HEK293 (cell line): ENCODE measurements around the gene BDKRB2.

ENCODE experiments used
- CTCF ChIA-PET: fragments of 350-600 bp; formaldehyde crosslinking; extraction: SDS; loops from one replicate; lab custom pipeline; 2021; ENCODE audit warnings: antibody characterized with exemption; lab: Yijun Ruan, JAX
- POLR2A ChIA-PET: fragments of 300-600 bp; formaldehyde crosslinking; extraction: SDS; loops from one replicate; lab custom pipeline; 2020; ENCODE audit warnings: antibody characterized with exemption, inconsistent platforms; lab: Yijun Ruan, JAX
- H3K27ac ChIP-seq: fragments of 200-500 bp; sonication (Bioruptor generic); 2 replicates; pipeline ENCODE4 v1.5.1; 2014; ENCODE audit warnings: low read depth, low read length, control low read depth, inconsistent platforms; ENCODE audit errors: extremely low read depth
- H3K36me3 ChIP-seq, 2 experiments: fragments of 200-500 bp in 1 of 2; sonication (Bioruptor generic) in 1 of 2; 1 replicate in 1 of 2; 2 replicates in 1 of 2; pipeline ENCODE4 v1.5.1; 2014 to 2017; ENCODE audit warnings: inconsistent platforms in 2 of 2, low read length in 2 of 2; ENCODE audit not compliant: control insufficient read depth in 2 of 2, insufficient read depth in 1 of 2
- H3K4me1 ChIP-seq: fragments of 200-500 bp; sonication (Bioruptor generic); 2 replicates; pipeline ENCODE4 v1.5.1; 2014; ENCODE audit warnings: mild to moderate bottlenecking, low read length, inconsistent platforms; ENCODE audit not compliant: control insufficient read depth, insufficient read depth
- H3K4me3 ChIP-seq: 2 replicates; pipeline ENCODE4 v1.5.1; 2011; ENCODE audit warnings: low read depth, mild to moderate bottlenecking, control low read depth, low read length, moderate library complexity
- H3K9me3 ChIP-seq: fragments of 200-500 bp; sonication (Bioruptor generic); 2 replicates; pipeline ENCODE4 v1.5.1; 2014; ENCODE audit warnings: low read depth, low read length, inconsistent platforms; ENCODE audit not compliant: control insufficient read depth, insufficient read depth
- GLIS1 ChIP-seq: fragments of 450-650 bp; formaldehyde crosslinking; IDR thresholded peaks from 2 replicates; pipeline ENCODE4 v1.5.1; 2016; ENCODE audit warnings: missing biosample characterization, missing genetic modification characterization
- OSR2 ChIP-seq: fragments of 450-650 bp; formaldehyde crosslinking; IDR thresholded peaks from 2 replicates; pipeline ENCODE4 v1.5.1; 2016; ENCODE audit warnings: missing biosample characterization, missing genetic modification characterization
- PRDM1 ChIP-seq: fragments of 450-650 bp; formaldehyde crosslinking; IDR thresholded peaks from 2 replicates; pipeline ENCODE4; 2016; ENCODE audit warnings: missing biosample characterization, missing genetic modification characterization
- SCRT1 ChIP-seq: fragments of 450-650 bp; formaldehyde crosslinking; IDR thresholded peaks from 2 replicates; pipeline ENCODE4 v1.5.1; 2016; ENCODE audit warnings: missing biosample characterization, missing genetic modification characterization, borderline replicate concordance
- ZBTB20 ChIP-seq: fragments of 450-650 bp; formaldehyde crosslinking; IDR thresholded peaks from 2 replicates; pipeline ENCODE4 v1.5.1; 2016; ENCODE audit warnings: missing biosample characterization, missing genetic modification characterization
- ZFP3 ChIP-seq: fragments of 450-650 bp; formaldehyde crosslinking; IDR thresholded peaks from 2 replicates; pipeline ENCODE4 v1.5.1; 2016; ENCODE audit warnings: low read depth, missing biosample characterization, missing genetic modification characterization
- ZFP69B ChIP-seq: fragments of 450-650 bp; formaldehyde crosslinking; IDR thresholded peaks from 2 replicates; pipeline ENCODE4 v1.5.1; 2016; ENCODE audit warnings: missing biosample characterization, missing genetic modification characterization
- ZNF132 ChIP-seq: fragments of 450-650 bp; formaldehyde crosslinking; IDR thresholded peaks from 2 replicates; pipeline ENCODE4 v1.5.1; 2017; ENCODE audit warnings: missing biosample characterization, missing genetic modification characterization, borderline replicate concordance
- ZNF16 ChIP-seq: fragments of 450-650 bp; formaldehyde crosslinking; IDR thresholded peaks from 2 replicates; pipeline ENCODE4 v1.5.1; 2016; ENCODE audit warnings: low read depth, missing biosample characterization, missing genetic modification characterization
- ZNF202 ChIP-seq: fragments of 450-650 bp; formaldehyde crosslinking; IDR thresholded peaks from 2 replicates; pipeline ENCODE4 v1.5.1; 2016; ENCODE audit warnings: missing biosample characterization, missing genetic modification characterization, borderline replicate concordance
- ZNF24 ChIP-seq: fragments of 450-650 bp; formaldehyde crosslinking; IDR thresholded peaks from 2 replicates; pipeline ENCODE4 v1.5.1; 2016; ENCODE audit warnings: missing biosample characterization, missing genetic modification characterization
- ZNF26 ChIP-seq: fragments of 450-650 bp; formaldehyde crosslinking; IDR thresholded peaks from 2 replicates; pipeline ENCODE4 v1.5.1; 2016; ENCODE audit warnings: missing biosample characterization, missing genetic modification characterization
- ZNF335 ChIP-seq: fragments of 450-650 bp; formaldehyde crosslinking; conservative IDR thresholded peaks from 2 replicates; pipeline ENCODE4 v1.5.1; 2016; ENCODE audit warnings: missing biosample characterization, missing genetic modification characterization
- ZNF48 ChIP-seq: fragments of 450-650 bp; formaldehyde crosslinking; IDR thresholded peaks from 2 replicates; pipeline ENCODE4 v1.5.1; 2016; ENCODE audit warnings: missing biosample characterization, missing genetic modification characterization
- ZNF548 ChIP-seq: fragments of 450-650 bp; formaldehyde crosslinking; IDR thresholded peaks from 2 replicates; pipeline ENCODE4 v1.5.1; 2016; ENCODE audit warnings: missing biosample characterization, missing genetic modification characterization
- ZNF623 ChIP-seq: fragments of 450-650 bp; formaldehyde crosslinking; IDR thresholded peaks from 2 replicates; pipeline ENCODE4 v1.5.1; 2016; ENCODE audit warnings: missing biosample characterization, missing genetic modification characterization
- ZNF626 ChIP-seq: fragments of 450-650 bp; sonication (Bioruptor Pico); formaldehyde crosslinking; IDR thresholded peaks from 2 replicates; pipeline ENCODE4 v1.5.1; 2018; ENCODE audit warnings: missing biosample characterization, missing genetic modification characterization, inconsistent platforms
- ZNF677 ChIP-seq: fragments of 450-650 bp; IDR thresholded peaks from 2 replicates; pipeline ENCODE4 v1.5.0; 2018; ENCODE audit warnings: missing biosample characterization, mild to moderate bottlenecking, missing genetic modification characterization, moderate library complexity
- ZNF692 ChIP-seq: fragments of 450-650 bp; formaldehyde crosslinking; IDR thresholded peaks from 2 replicates; pipeline ENCODE4 v1.5.1; 2016; ENCODE audit warnings: missing biosample characterization, missing genetic modification characterization
- ZNF768 ChIP-seq: fragments of 450-650 bp; formaldehyde crosslinking; IDR thresholded peaks from 2 replicates; pipeline ENCODE4 v1.5.1; 2018; ENCODE audit warnings: missing biosample characterization, mild to moderate bottlenecking, missing genetic modification characterization

The BDKRB2 gene

GRCh38 chr14:96203635-96204034, 1.0 kb upstream of the BDKRB2 start (continued):
- TF ChIP-seq PRDM1 (no peak), ZNF626 (tag by site-specific recombination) (no peak), ZNF202 (tag by site-specific recombination) (no peak), ZBTB20 (tag by site-specific recombination) (no peak), ZNF132 (no peak), GLIS1 (tag by site-specific recombination) (no peak), ZNF548 (tag by site-specific recombination) (no peak)

GRCh38 chr14:96205059-96205977, 679 bp downstream of the BDKRB2 start:
- Histone ChIP-seq H3K27ac (no peak overlapping the region), H3K4me3 (peak overlapping the region; percentile 42), H3K4me1 (no peaks in the 10 kb centered on the region; the same call in 1 of the 2 replicates), H3K36me3 (no peaks in the 10 kb centered on the region), H3K9me3 (no peaks in the 10 kb centered on the region)
- no peak for TF ChIP-seq ZNF335
- peak; percentile 70 for TF ChIP-seq ZNF768 (tag by site-specific recombination)
- ChIA-PET POLR2A (interaction anchor here (0.7 kb wide), 1 partner anchor 535 kb away, joined by 3 read pairs; no protein-coding TSS in a partner anchor), CTCF (interaction anchor here (0.6 to 1.1 kb wide), 3 partner anchors 65 to 112 kb away, joined by 3 to 4 read pairs (median 3); no protein-coding TSS in a partner anchor)

GRCh38 chr14:96205978-96206360, 1.3 kb downstream of the BDKRB2 start:
- H3K9me3 ChIP-seq: no peaks in the 10 kb centered on the region
- ChIA-PET POLR2A (no interaction called here), CTCF (interaction anchor here (0.6 kb wide), 1 partner anchor 112 kb away, joined by 3 read pairs; no protein-coding TSS in a partner anchor)
- H3K4me1 ChIP-seq: no peaks in the 10 kb centered on the region; the same call in 1 of the 2 replicates
- H3K27ac ChIP-seq: no peak overlapping the region
- no peak overlapping the region for H3K4me3 ChIP-seq
- no peaks in the 10 kb centered on the region for H3K36me3 ChIP-seq
- TF ChIP-seq OSR2 (no peak), ZNF16 (tag by site-specific recombination) (no peak), ZNF26 (tag by site-specific recombination) (no peak), ZFP3 (no peak)

GRCh38 chr14:96206461-96206860, 1.8 kb downstream of the BDKRB2 start:
- H3K9me3 ChIP-seq: no peaks in the 10 kb centered on the region
- H3K36me3 ChIP-seq: no peaks in the 10 kb centered on the region
- no peaks in the 10 kb centered on the region; the same call in 1 of the 2 replicates for H3K4me1 ChIP-seq
- no peak overlapping the region for H3K27ac ChIP-seq
- no peak overlapping the region for H3K4me3 ChIP-seq
- POLR2A ChIA-PET: no interaction called here
- CTCF ChIA-PET: interaction anchor here (0.6 to 0.7 kb wide), 2 partner anchors 59 to 113 kb away, joined by 3 read pairs; no protein-coding TSS in a partner anchor
- TF ChIP-seq ZNF692 (tag by site-specific recombination) (0 out of 2 replicates have a peak, but pooled peaks have one; percentile 27), ZNF24 (tag by site-specific recombination) (no peak), SCRT1 (tag by site-specific recombination) (no peak), ZFP69B (0 out of 2 replicates have a peak, but pooled peaks have one; percentile 36), ZNF677 (tag by site-specific recombination) (no peak), ZNF623 (no peak), ZNF48 (tag by site-specific recombination) (no peak)
